ENCODE measurements around the gene BORCS6. TPM values are rescaled to one million over a fixed set of nuclear protein-coding genes. Genes with fewer than 3 reads are reported as not detected.

BORCS6 gene
- total and polyA plus RNA-seq, 2 of the 13 experiments (the other 11 are each of a cell fraction or from before 2014, with no cell fraction given) = 2.0 to 5.1 TPM

DNA sequence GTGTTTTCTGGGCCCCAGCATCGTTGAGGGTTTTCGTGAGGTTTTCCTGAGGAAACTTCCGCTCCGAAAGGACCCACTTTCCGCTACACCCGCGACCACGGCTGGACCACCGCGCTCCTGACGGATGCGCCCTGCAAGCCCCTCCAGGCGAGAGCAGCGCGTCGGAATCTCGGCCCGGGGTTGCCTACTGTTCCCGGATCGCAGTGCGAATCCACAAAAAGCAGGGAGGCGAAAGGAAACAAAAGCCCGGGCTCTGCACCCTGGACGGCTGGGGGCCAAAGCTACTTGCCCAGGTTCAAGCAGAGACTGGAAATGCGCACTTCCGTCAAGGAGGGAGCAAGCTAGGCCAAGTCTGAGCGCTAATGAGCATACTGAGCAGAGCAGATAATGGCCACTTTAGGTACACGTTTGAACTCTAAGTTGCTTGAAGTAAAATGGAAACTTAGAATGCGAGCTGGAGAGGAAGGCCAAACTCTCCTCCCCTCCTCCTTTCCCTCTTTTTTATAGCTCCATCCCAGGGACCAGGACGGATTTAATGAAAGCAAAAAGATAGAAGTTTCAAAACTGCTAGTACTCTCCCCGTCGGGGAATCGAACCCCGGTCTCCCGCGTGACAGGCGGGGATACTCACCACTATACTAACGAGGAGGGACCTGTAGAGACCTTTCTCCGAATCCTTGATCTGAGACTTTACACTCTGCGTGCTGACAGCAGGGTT is 31.8 kb upstream of the BORCS6 start (continued):
- TF ChIP-seq TSC22D2 (CRISPR knock-in tag; IDR thresholded peaks at IDR 0.05; ENCODE audit: borderline replicate concordance) = peak; percentile 38; the same call in 1 of the 2 replicates
- TF ChIP-seq ZNF629 (CRISPR knock-in tag; conservative IDR thresholded peaks at IDR 0.05) = peak; percentile 56; the same call in 1 of the 2 replicates
- 0 out of 2 replicates have a peak, but pooled peaks have one; percentile 48 for TF ChIP-seq ZNF431 (CRISPR knock-in tag; IDR thresholded peaks at IDR 0.05; ENCODE audit: borderline replicate concordance, low read depth)
- TF ChIP-seq, protein P1, sequence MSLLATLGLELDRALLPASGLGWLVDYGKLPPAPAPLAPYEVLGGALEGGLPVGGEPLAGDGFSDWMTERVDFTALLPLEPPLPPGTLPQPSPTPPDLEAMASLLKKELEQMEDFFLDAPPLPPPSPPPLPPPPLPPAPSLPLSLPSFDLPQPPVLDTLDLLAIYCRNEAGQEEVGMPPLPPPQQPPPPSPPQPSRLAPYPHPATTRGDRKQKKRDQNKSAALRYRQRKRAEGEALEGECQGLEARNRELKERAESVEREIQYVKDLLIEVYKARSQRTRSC (CRISPR knock-in tag; IDR thresholded peaks at IDR 0.05; ENCODE audit: low read depth) = no peak
- TF ChIP-seq NR3C1 (CRISPR knock-in tag; IDR thresholded peaks at IDR 0.05) = no peak
- 0 out of 2 replicates have a peak, but pooled peaks have one; percentile 3 for TF ChIP-seq ZFP82 (CRISPR knock-in tag; IDR thresholded peaks at IDR 0.05; ENCODE audit: borderline replicate concordance)
- TF ChIP-seq, protein P2, sequence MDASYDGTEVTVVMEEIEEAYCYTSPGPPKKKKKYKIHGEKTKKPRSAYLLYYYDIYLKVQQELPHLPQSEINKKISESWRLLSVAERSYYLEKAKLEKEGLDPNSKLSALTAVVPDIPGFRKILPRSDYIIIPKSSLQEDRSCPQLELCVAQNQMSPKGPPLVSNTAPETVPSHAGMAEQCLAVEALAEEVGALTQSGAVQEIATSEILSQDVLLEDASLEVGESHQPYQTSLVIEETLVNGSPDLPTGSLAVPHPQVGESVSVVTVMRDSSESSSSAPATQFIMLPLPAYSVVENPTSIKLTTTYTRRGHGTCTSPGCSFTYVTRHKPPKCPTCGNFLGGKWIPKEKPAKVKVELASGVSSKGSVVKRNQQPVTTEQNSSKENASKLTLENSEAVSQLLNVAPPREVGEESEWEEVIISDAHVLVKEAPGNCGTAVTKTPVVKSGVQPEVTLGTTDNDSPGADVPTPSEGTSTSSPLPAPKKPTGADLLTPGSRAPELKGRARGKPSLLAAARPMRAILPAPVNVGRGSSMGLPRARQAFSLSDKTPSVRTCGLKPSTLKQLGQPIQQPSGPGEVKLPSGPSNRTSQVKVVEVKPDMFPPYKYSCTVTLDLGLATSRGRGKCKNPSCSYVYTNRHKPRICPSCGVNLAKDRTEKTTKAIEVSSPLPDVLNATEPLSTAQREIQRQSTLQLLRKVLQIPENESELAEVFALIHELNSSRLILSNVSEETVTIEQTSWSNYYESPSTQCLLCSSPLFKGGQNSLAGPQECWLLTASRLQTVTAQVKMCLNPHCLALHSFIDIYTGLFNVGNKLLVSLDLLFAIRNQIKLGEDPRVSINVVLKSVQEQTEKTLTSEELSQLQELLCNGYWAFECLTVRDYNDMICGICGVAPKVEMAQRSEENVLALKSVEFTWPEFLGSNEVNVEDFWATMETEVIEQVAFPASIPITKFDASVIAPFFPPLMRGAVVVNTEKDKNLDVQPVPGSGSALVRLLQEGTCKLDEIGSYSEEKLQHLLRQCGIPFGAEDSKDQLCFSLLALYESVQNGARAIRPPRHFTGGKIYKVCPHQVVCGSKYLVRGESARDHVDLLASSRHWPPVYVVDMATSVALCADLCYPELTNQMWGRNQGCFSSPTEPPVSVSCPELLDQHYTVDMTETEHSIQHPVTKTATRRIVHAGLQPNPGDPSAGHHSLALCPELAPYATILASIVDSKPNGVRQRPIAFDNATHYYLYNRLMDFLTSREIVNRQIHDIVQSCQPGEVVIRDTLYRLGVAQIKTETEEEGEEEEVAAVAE (CRISPR knock-in tag; IDR thresholded peaks at IDR 0.05; ENCODE audit: borderline replicate concordance) = no peak
- no peak for TF ChIP-seq ZNF747 (CRISPR knock-in tag; IDR thresholded peaks at IDR 0.05; ENCODE audit: borderline replicate concordance)
- TF ChIP-seq ZNF350 (CRISPR knock-in tag; IDR thresholded peaks at IDR 0.05; ENCODE audit: borderline replicate concordance, low read depth) = no peak
- TF ChIP-seq ARID2 (CRISPR knock-in tag; IDR thresholded peaks at IDR 0.05; ENCODE audit: borderline replicate concordance) = no peak
- TF ChIP-seq ZSCAN25 (CRISPR knock-in tag; IDR thresholded peaks at IDR 0.05) = peak; percentile 16; the same call in 1 of the 2 replicates
- 0 out of 2 replicates have a peak, but pooled peaks have one; percentile 37 for TF ChIP-seq YEATS4 (CRISPR knock-in tag; IDR thresholded peaks at IDR 0.05; ENCODE audit: borderline replicate concordance)
- TF ChIP-seq EZH2 (conservative IDR thresholded peaks at IDR 0.05; ENCODE audit: low read depth, low read length) = no peak
- TF ChIP-seq, protein P3, sequence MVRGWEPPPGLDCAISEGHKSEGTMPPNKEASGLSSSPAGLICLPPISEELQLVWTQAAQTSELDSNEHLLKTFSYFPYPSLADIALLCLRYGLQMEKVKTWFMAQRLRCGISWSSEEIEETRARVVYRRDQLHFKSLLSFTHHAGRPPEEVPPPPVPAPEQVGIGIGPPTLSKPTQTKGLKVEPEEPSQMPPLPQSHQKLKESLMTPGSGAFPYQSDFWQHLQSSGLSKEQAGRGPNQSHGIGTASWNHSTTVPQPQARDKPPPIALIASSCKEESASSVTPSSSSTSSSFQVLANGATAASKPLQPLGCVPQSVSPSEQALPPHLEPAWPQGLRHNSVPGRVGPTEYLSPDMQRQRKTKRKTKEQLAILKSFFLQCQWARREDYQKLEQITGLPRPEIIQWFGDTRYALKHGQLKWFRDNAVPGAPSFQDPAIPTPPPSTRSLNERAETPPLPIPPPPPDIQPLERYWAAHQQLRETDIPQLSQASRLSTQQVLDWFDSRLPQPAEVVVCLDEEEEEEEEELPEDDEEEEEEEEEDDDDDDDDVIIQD (CRISPR knock-in tag; IDR thresholded peaks at IDR 0.05; ENCODE audit: low read depth) = peak; percentile 24; the same call in 1 of the 2 replicates
- no peak for TF ChIP-seq ZNF772 (CRISPR knock-in tag; IDR thresholded peaks at IDR 0.05)
- TF ChIP-seq, protein P4, sequence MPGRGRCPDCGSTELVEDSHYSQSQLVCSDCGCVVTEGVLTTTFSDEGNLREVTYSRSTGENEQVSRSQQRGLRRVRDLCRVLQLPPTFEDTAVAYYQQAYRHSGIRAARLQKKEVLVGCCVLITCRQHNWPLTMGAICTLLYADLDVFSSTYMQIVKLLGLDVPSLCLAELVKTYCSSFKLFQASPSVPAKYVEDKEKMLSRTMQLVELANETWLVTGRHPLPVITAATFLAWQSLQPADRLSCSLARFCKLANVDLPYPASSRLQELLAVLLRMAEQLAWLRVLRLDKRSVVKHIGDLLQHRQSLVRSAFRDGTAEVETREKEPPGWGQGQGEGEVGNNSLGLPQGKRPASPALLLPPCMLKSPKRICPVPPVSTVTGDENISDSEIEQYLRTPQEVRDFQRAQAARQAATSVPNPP (CRISPR knock-in tag; IDR thresholded peaks at IDR 0.05) = peak; percentile 5; the same call in 1 of the 2 replicates
- TF ChIP-seq HOXA5 (CRISPR knock-in tag; IDR thresholded peaks at IDR 0.05) = peak; percentile 33; the same call in 1 of the 2 replicates
- TF ChIP-seq, protein P5, sequence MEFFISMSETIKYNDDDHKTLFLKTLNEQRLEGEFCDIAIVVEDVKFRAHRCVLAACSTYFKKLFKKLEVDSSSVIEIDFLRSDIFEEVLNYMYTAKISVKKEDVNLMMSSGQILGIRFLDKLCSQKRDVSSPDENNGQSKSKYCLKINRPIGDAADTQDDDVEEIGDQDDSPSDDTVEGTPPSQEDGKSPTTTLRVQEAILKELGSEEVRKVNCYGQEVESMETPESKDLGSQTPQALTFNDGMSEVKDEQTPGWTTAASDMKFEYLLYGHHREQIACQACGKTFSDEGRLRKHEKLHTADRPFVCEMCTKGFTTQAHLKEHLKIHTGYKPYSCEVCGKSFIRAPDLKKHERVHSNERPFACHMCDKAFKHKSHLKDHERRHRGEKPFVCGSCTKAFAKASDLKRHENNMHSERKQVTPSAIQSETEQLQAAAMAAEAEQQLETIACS (CRISPR knock-in tag; IDR thresholded peaks at IDR 0.05) = no peak
- TF ChIP-seq ZNF136 (CRISPR knock-in tag; IDR thresholded peaks at IDR 0.05; ENCODE audit: low read depth) = no peak
- TF ChIP-seq KAT7 (CRISPR knock-in tag; IDR thresholded peaks at IDR 0.05; ENCODE audit: borderline replicate concordance) = peak; percentile 66; the same call in 1 of the 2 replicates

Data from HepG2 (cell line).